Stimulated activated CD4-positive, alpha-beta T cell treated with anti-CD3 and anti-CD28 coated beads, Interleukin-4, amount 100 ng/mL, for 48 hours (primary cell): Measurements from ENCODE around the gene FGD2.
"Not testable (repeated sequence)": the region's sequence is repeated elsewhere in the genome, so short reads cannot be mapped to it uniquely, and the experiment has no call there.

Experiments used
- DNase-seq, 2 donors: peaks; one replicate each; pipeline ENCODE4 v3.0.0-alpha.2; 2020; ENCODE audit warnings: low read depth in 2 of 2

FGD2 gene

DNA sequence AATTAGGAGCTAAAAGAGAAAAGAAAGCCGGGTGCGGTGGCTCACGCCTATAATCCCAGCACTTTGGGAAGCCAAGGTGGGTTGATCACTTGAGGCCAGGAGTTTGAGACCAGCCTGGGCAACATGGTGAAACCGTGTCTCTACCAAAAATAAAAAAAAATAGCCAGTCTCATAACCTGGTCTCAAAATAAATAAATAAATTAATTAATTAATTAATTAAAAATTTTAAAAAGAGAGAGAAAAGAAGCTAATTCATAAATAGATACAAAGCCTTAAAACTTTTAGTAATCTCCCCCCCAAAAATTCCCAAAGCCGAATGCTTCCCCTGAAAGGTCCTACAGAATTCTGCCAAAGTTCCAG is 53.5 kb downstream of the FGD2 start:
- DNase-seq: not testable (repeated sequence)

- no peak for DNase-seq
Measured at GRCh38 chr6:37059344-37060194, 54.1 kb downstream of the FGD2 start.

GRCh38 chr6:37060195-37060559 is 54.7 kb downstream of the FGD2 start:
- DNase-seq: no peak

DNA sequence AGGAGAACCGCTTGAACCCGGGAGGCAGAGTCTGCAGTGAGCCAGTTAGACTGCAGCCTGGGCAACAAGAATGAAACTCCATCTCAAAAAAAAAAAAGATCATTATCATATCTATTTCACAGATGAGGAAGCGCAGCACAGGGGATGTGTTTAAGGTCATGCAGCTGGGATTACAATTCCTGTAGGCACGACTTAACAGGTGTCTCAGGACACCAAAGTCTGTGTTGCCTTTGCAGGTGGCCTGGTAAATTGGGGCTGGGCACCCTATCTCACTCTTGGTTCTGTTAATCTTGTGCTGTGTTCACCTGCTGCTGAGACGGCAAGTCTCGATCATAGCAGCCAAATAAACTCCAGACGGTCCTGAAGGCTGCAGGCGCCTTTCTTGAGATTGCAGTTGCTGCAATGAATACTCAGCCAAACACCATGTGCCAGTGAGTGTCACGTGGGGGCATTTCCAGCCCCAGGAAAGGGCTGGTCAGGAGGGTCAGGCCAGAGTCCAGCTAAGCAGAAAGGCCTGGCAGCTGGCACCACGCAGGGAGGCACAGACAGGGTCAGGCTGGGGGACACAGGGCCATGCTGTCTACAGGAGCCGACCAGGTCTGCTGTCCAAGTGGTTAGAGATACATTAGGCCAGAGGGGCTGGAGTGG is 55.8 kb downstream of the FGD2 start:
- no peak for DNase-seq

GRCh38 chr6:37062424-37062823 is 57.0 kb downstream of the FGD2 start:
- DNase-seq: no peak

DNA sequence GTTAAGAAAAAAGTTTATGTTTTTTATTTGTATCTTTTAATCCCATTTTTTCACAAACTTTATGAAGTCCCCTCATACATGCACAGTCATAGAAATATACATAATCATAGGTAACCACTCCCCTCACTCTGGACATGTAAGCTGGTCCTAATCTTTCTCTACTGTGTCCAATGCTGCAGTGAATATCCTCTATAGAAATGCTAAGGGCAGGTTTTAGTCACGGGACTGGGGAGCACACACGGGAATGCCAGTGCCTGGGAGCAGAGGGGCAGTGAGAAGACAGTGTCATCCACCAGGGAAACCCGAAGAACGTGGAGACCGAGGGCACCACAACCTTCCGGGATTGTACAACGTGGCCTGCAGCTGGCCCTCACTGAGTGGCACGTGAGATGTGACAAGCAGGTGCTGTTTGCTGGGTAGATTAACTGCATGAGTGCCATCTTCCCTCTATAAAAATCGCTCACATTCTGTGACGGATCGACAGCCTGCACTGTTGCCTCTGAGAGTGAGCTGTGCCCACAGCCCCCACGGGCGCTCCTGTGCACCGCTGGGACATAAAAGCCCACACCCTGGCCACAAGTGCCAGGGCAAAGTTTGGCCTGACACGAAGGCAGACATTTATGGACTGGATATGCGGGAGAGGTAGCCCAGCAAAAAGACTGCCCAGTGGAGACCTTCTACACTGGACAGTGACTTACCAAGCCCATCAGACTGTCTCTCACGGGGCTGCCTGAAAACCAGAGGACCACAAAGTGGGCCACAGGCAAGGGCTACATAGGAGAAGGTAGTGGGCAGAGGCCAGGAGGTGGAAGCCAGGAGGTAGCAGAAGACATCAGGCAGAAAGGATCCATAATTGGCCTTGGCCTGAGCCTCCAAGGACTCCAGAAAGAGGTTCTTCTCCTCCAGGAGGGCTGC is 63.2 kb downstream of the FGD2 start:
- no peak for DNase-seq

DNA sequence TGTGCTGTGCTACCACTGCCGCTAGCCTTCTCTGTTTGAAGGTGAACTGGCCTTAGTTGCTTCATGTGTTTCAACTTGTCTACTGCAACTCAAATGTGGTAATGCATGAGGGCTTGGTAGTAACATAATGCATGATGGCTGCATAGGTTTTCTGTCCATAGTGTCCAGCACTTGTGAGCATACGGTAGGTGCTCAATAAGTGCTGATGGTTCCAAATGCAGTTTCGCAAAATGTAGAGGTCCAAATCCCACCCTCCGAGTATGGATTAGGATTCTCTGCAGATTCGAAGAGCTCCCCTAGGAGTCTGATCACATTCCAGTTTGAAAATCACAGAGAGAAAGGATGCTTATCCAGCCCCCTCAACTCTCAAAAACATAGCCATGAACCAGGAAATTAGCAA is 64.2 kb downstream of the FGD2 start:
- no peak for DNase-seq

DNA sequence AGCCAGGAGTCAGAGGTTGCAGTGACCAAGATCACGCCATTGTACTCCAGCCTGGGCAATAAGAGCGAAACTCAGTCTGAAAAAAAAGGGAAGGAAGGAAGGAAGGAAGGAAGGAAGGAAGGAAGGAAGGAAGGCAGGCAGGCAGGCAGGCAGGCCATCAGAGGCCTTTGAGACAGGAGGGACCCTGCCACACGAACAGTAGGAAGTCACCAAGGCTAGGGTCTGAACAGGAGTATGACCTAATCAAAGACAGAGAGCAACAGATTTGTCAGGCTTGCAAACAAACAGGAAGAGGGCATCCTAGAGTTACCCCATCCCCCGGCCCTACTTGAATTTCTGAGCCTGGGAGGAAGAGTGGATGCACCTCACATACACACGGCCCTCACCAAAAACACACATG is 67.1 kb downstream of the FGD2 start:
- DNase-seq: no peak

GRCh38 chr6:37074053-37074827 is 68.8 kb downstream of the FGD2 start:
- DNase-seq: no peak

DNA sequence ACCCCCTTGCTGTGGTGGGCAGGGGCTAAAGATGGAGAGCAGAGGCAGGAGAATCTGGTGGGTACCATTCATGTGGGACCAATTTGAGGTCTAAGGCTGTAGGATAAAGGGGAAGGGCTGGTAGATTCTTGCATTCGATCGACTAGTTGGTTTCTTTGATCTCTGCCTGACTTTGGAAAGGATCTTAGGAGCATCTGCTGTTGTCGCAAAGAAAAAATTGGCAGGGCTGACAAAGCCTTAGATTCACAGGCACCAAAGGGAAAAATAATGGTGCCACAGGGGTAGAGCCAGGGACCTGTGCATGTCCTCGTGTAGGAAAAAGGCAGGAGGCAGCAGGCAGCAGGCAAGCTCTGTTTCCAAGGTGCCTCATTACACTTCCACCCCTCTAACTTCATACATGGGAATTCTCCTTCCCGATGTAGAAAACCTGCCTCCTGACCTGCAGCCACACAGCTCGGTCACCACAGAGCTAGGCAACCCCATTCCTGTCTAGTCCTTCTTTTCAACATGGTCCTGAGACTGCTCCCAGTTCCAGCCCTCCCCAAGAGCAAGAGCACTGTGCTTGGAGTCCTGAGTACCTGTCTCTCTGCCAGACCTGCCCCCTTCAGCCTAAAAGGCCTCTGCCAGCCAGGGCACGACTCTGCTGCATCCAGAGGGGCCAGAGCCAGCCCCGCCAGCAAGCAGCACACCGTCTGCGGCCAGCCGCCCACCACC is 71.9 kb downstream of the FGD2 start:
- no peak for DNase-seq

GRCh38 chr6:37077905-37078296 is 72.4 kb downstream of the FGD2 start:
- DNase-seq: no peak
